Endothelial cell of umbilical vein (primary cell): ENCODE data around the gene ARHGEF1. TPM values are rescaled to one million over a fixed set of nuclear protein-coding genes. Genes with fewer than 3 reads are reported as not detected.

Source experiments
- BruUV-seq: library from RNA; stranded (reverse); fragments of 400-500 nt; replicated peaks from 2 replicates; lab custom pipeline; 2021; lab: Mats Ljungman, UMichigan
- CTCF ChIA-PET: fragments of 300-600, 350-600 bp; sonication (Branson Sonifier 250); formaldehyde crosslinking; loops from one replicate; lab custom pipeline; 2021; ENCODE audit warnings: antibody characterized with exemption, inconsistent platforms; lab: Charles Lee
- POLR2A ChIA-PET: fragments of 300-600, 350-600 bp; sonication (Branson Sonifier 250); formaldehyde crosslinking; loops from one replicate; lab custom pipeline; 2021; ENCODE audit warnings: antibody characterized with exemption, inconsistent platforms; lab: Charles Lee
- DNase-seq: peaks from one replicate; pipeline ENCODE4 v3.0.0-alpha.2; 2011; ENCODE audit warnings: low read depth, low spot score
- FAIRE-seq: peaks from 2 replicates; lab custom pipeline; 2011; peaks lifted over from hg19 to GRCh38; lab: Jason Lieb, UNC
- H2AFZ ChIP-seq: 2 replicates; pipeline ENCODE4 v1.6.0; 2012; ENCODE audit warnings: low read depth, low read length, control low read depth, inconsistent platforms
- H3K27ac ChIP-seq: 2 replicates; pipeline ENCODE4 v1.5.1; 2011; ENCODE audit warnings: low read depth, mild to moderate bottlenecking, control low read depth, low read length, moderate library complexity; ENCODE audit not compliant: insufficient read depth
- H3K27me3 ChIP-seq, 2 experiments: 2 replicates each; pipeline versions ENCODE4 v1.6.0 to v1.6.1; 2011; ENCODE audit warnings: low read length in 2 of 2, mixed read lengths in 1 of 2; ENCODE audit not compliant: control insufficient read depth in 2 of 2, insufficient read depth in 2 of 2
- H3K36me3 ChIP-seq, 2 experiments: 2 replicates in 1 of 2; 3 replicates in 1 of 2; pipeline ENCODE4 v1.5.1; 2011; ENCODE audit warnings: low read length in 2 of 2, mild to moderate bottlenecking in 1 of 2, moderate library complexity in 1 of 2; ENCODE audit not compliant: control insufficient read depth in 2 of 2, insufficient read depth in 2 of 2; ENCODE audit errors: extremely low read depth in 1 of 2
- H3K4me1 ChIP-seq: 3 replicates; pipeline ENCODE4 v1.5.1; 2011; ENCODE audit warnings: mild to moderate bottlenecking, low read length; ENCODE audit not compliant: control insufficient read depth, insufficient read depth; ENCODE audit errors: extremely low read depth
- H3K4me2 ChIP-seq: 2 replicates; pipeline ENCODE4 v1.6.1; 2011; ENCODE audit warnings: low read length, control low read depth, mixed read lengths; ENCODE audit not compliant: insufficient read depth
- H3K4me3 ChIP-seq, 3 experiments: fragments of 200-600 bp in 1 of 3; sonication (generic), shearing (Covaris generic) in 1 of 3; replicated peaks in 1 of 3; 2 replicates each; pipeline ENCODE4 v1.5.1; 2011 to 2016; ENCODE audit warnings: control low read depth in 3 of 3, low read length in 3 of 3, mild to moderate bottlenecking in 2 of 3, inconsistent platforms in 1 of 3, low read depth in 1 of 3, moderate library complexity in 1 of 3; ENCODE audit not compliant: insufficient read depth in 1 of 3
- H3K79me2 ChIP-seq: 2 replicates; pipeline ENCODE4 v1.6.0; 2012; ENCODE audit warnings: low read length, inconsistent platforms; ENCODE audit not compliant: control insufficient read depth, insufficient read depth
- H3K9ac ChIP-seq: replicated peaks from 2 replicates; pipeline ENCODE3; 2011; ENCODE audit warnings: low read length, control low read depth; ENCODE audit not compliant: insufficient read depth; ENCODE audit errors: extremely low read depth
- H3K9me1 ChIP-seq: replicated peaks from 3 replicates; pipeline ENCODE4 v1.6.0; 2011; ENCODE audit warnings: mild to moderate bottlenecking, low read length; ENCODE audit not compliant: control insufficient read depth, insufficient read depth; ENCODE audit errors: extremely low read depth
- H3K9me3 ChIP-seq: replicated peaks from 2 replicates; pipeline ENCODE4 v1.5.1; 2012; ENCODE audit warnings: low read length, inconsistent platforms; ENCODE audit not compliant: control insufficient read depth, insufficient read depth
- H4K20me1 ChIP-seq: replicated peaks from 2 replicates; pipeline ENCODE3; 2011; ENCODE audit warnings: mild to moderate bottlenecking, low read length; ENCODE audit not compliant: control insufficient read depth, insufficient read depth; ENCODE audit errors: extremely low read depth
- CTCF ChIP-seq, 2 donors: IDR thresholded peaks; 1 replicate in 1 of 2; 2 replicates in 1 of 2; pipeline ENCODE4 v1.5.1; 2011; ENCODE audit warnings: low read length in 2 of 2, mild to moderate bottlenecking in 2 of 2, moderate library complexity in 2 of 2, control low read depth in 1 of 2, inconsistent platforms in 1 of 2, low read depth in 1 of 2; ENCODE audit not compliant: insufficient read depth in 1 of 2; ENCODE audit errors: extremely low read depth in 1 of 2
- EZH2 ChIP-seq: IDR thresholded peaks from 2 replicates; pipeline ENCODE4 v1.6.1; 2012; ENCODE audit warnings: borderline replicate concordance, low read depth, mild to moderate bottlenecking, moderate library complexity, low read length, inconsistent platforms; ENCODE audit not compliant: severe bottlenecking
- FOS ChIP-seq: IDR thresholded peaks from 2 replicates; pipeline ENCODE4 v1.6.1; 2011; ENCODE audit warnings: mild to moderate bottlenecking, low read length, moderate library complexity, borderline replicate concordance; ENCODE audit not compliant: insufficient read depth
- GATA2 ChIP-seq: IDR thresholded peaks from 2 replicates; pipeline ENCODE4 v1.7.0; 2011; ENCODE audit warnings: low read depth, mild to moderate bottlenecking, moderate library complexity, mixed read lengths, low read length; ENCODE audit not compliant: insufficient read length, insufficient read depth
- JUN ChIP-seq: IDR thresholded peaks from 2 replicates; pipeline ENCODE4 v1.6.1; 2011; ENCODE audit warnings: borderline replicate concordance, low read depth; ENCODE audit not compliant: insufficient read length, insufficient read depth
- MAX ChIP-seq: IDR thresholded peaks from 2 replicates; pipeline ENCODE4 v1.6.1; 2011; ENCODE audit not compliant: insufficient read depth, insufficient read length
- MYC ChIP-seq: IDR thresholded peaks from one replicate; pipeline ENCODE4 v1.6.1; 2011; ENCODE audit warnings: mild to moderate bottlenecking, low read depth, low read length
- POLR2A ChIP-seq: IDR thresholded peaks from 2 replicates; pipeline ENCODE4 v1.6.1; 2012; ENCODE audit warnings: low read depth, mild to moderate bottlenecking, control low read depth, low read length
- POLR2AphosphoS5 ChIP-seq: IDR thresholded peaks from 2 replicates; pipeline ENCODE4 v1.6.1; 2012; ENCODE audit warnings: low read depth, mild to moderate bottlenecking, control low read depth, low read length, moderate library complexity; ENCODE audit not compliant: insufficient read depth
- dilution Hi-C: fragments of 300-500 bp; cut with MboI; formaldehyde crosslinking; loops from one replicate; pipeline ENCODE4 v1.15.0; 2019; ENCODE audit warnings: low sequenced_read_pairs; ENCODE audit not compliant: extremely low pct_ligation_motif_present
- intact Hi-C: fragments of 100-400 bp; cut with micrococcal nuclease; formaldehyde crosslinking; loops from one replicate; pipeline ENCODE4 v1.10.0; 2022
- polyA plus RNA-seq, 4 experiments: library from polyadenylated mRNA; depleted of rRNA in 3 of 4; stranded (reverse) in 3 of 4; unstranded in 1 of 4; fragments of >200 nt; gene quantifications; 2 replicates each; pipeline versions ENCODE4 v1.2.1 to v1.2.3, GENCODE V29; 2011 to 2012; ENCODE audit warnings: missing spikeins in 1 of 4
- total RNA-seq: library from RNA; stranded (reverse); gene quantifications from 2 replicates; pipeline ENCODE4 v1.2.3, GENCODE V29; 2021

The ARHGEF1 gene
- total and polyA plus RNA-seq, 2 donors (not counting 3 experiments of a cell fraction or from before 2014, with no cell fraction given), result 65.4 to 123 TPM

GRCh38 chr19:41850381-41850780 lies 32.6 kb upstream of the ARHGEF1 start:
- no peak overlapping the region for H3K4me2 ChIP-seq
- no peak overlapping the region for H3K4me3 ChIP-seq
- H2AFZ ChIP-seq, result no peak overlapping the region
- no peaks in the 10 kb centered on the region for H3K9me1 ChIP-seq
- BruUV-seq, result no TSS peak
- CTCF ChIA-PET, result no interaction called here
- H3K27ac ChIP-seq, result no peak overlapping the region
- dilution Hi-C loops (no loop called here), intact Hi-C loops (no loop called here)
- no peak for DNase-seq
- POLR2A ChIA-PET, result interaction anchor here (1.2 kb wide), 1 partner anchor 9 kb away, joined by 4 read pairs; no protein-coding TSS in a partner anchor
- no peaks in the 10 kb centered on the region for H4K20me1 ChIP-seq
- no peaks in the 10 kb centered on the region for H3K4me1 ChIP-seq
- peaks cover 27 to 39% of the 10 kb centered on the region in 2 experiments for H3K27me3 ChIP-seq
- H3K9me3 ChIP-seq, result no peaks in the 10 kb centered on the region
- no peak for TF ChIP-seq FOS
- no peak for TF ChIP-seq POLR2AphosphoS5
- no peak for TF ChIP-seq POLR2A
- TF ChIP-seq CTCF (IDR thresholded peaks at IDR 0.05; ENCODE audit: extremely low read depth in 1 of 2, insufficient read depth in 1 of 2, low read depth in 1 of 2, low read length in 2 of 2), result no peak
- TF ChIP-seq MAX, result no peak
- no peak for TF ChIP-seq GATA2
- no peak for TF ChIP-seq MYC
- TF ChIP-seq JUN, result no peak
- TF ChIP-seq EZH2, result no peak
- H3K79me2 ChIP-seq, result no peaks in the 10 kb centered on the region
- no peak overlapping the region for H3K9ac ChIP-seq
- no peak for FAIRE-seq
- no peaks in the 10 kb centered on the region for H3K36me3 ChIP-seq
